ENCODE measurements around the gene HMGB3. TPM values are rescaled to one million over a fixed set of nuclear protein-coding genes. Genes with fewer than 3 reads are reported as not detected.

HMGB3 gene
- total RNA-seq, 3 donors from 2014 or later (not counting 1 experiment from before 2014, with no cell fraction given), result 1.6 to 3.4 (median 3.0) TPM

DNA sequence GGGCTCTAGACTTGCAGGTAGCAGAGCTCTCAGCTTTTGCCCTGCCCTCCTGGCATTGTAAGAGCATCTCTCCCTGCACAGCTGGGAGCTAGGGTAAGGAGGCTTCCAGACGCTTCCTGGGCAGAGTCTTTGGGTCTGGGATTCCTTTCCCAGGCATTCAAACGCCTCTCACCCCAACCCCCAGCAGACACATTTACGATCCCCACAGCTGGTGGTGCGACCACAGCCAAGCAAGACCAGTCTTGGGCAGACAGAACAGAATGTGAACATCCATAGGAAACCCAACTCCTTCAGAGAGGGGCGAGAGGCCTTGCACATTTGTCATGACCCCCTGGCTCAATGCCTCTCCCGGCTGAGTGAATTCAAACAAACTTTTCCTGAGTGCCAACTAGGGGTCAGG, 46.6 kb upstream of the HMGB3 start:
- ATAC-seq (no peak), DNase-seq (no peak)
- intact Hi-C loops (cut with micrococcal nuclease), result no loop called here
- no peaks in the 10 kb centered on the region for H3K9me3 ChIP-seq (ENCODE audit: control insufficient read depth, insufficient read depth, low read length)
- Mint-ChIP-seq H3K27me3 (ENCODE audit: low read depth in 2 of 2) (peaks cover 0 to 14% of the 10 kb centered on the region in 2 donors), H3K4me1 (no peaks in the 10 kb centered on the region), H3K27ac (no peak overlapping the region), H3K9me3 (no peaks in the 10 kb centered on the region), H3K36me3 (no peaks in the 10 kb centered on the region), H3K4me3 (no peak overlapping the region)
- no peaks in the 10 kb centered on the region for H3K4me1 ChIP-seq (ENCODE audit: control insufficient read depth, insufficient read depth, low read length)
- no peaks in the 10 kb centered on the region for H3K27me3 ChIP-seq (ENCODE audit: control insufficient read depth, insufficient read depth, low read length)
- TF ChIP-seq, protein P1, sequence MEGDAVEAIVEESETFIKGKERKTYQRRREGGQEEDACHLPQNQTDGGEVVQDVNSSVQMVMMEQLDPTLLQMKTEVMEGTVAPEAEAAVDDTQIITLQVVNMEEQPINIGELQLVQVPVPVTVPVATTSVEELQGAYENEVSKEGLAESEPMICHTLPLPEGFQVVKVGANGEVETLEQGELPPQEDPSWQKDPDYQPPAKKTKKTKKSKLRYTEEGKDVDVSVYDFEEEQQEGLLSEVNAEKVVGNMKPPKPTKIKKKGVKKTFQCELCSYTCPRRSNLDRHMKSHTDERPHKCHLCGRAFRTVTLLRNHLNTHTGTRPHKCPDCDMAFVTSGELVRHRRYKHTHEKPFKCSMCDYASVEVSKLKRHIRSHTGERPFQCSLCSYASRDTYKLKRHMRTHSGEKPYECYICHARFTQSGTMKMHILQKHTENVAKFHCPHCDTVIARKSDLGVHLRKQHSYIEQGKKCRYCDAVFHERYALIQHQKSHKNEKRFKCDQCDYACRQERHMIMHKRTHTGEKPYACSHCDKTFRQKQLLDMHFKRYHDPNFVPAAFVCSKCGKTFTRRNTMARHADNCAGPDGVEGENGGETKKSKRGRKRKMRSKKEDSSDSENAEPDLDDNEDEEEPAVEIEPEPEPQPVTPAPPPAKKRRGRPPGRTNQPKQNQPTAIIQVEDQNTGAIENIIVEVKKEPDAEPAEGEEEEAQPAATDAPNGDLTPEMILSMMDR (IDR thresholded peaks at IDR 0.05), result no peak
- H3K4me3 ChIP-seq (ENCODE audit: low read length), result no peak overlapping the region
- H3K36me3 ChIP-seq (ENCODE audit: control insufficient read depth, insufficient read depth, low read length), result no peaks in the 10 kb centered on the region
- 61% methylated on average over 5 of the region's 6 CpGs for WGBS (ENCODE audit: insufficient coverage)
- H3K27ac ChIP-seq (ENCODE audit: low read length), result no peak overlapping the region

DNA sequence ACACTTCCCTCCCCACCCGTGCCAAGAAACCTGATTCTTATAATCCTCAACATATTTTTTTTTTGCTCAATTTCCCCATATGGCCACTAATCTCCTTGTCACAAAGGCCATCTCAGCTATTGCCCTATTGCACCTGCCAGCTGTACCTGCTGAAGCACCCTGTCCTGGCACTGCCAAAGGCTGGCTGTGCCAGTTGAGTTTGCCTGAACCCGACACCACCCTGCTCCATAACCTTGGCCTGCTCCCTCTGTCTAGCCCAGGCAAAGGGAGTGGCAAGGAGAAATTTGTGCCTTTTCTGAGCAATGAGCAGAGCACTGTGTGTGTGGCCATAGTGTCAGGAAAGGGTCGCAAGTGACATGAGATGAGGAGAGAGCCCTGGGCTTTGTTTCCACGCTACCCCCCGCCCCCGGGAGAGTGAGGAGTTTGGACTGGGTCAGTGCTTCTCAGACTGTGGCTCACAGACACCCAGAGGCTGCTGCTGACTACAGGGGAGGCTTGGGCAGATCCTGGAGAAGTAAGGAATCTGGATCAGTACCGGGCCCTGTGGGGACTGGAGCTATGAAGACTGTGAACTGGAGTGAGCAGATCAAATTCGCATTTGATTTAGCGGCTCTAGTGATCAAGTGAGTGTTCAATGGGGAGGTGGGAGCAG, 42.2 kb upstream of the HMGB3 start:
- H3K9me3 Mint-ChIP-seq, result no peaks in the 10 kb centered on the region
- ATAC-seq, result no peak
- H3K27ac ChIP-seq (ENCODE audit: low read length), result no peak overlapping the region
- no peaks in the 10 kb centered on the region for H3K36me3 Mint-ChIP-seq
- intact Hi-C loops (cut with micrococcal nuclease), result no loop called here
- no peaks in the 10 kb centered on the region for H3K36me3 ChIP-seq (ENCODE audit: control insufficient read depth, insufficient read depth, low read length)
- H3K27me3 Mint-ChIP-seq (ENCODE audit: low read depth in 2 of 2), result no peaks in the 10 kb centered on the region
- no peak overlapping the region for H3K4me3 Mint-ChIP-seq
- H3K27me3 ChIP-seq (ENCODE audit: control insufficient read depth, insufficient read depth, low read length), result no peaks in the 10 kb centered on the region
- H3K4me3 ChIP-seq (ENCODE audit: low read length), result no peak overlapping the region
- no peaks in the 10 kb centered on the region for H3K4me1 ChIP-seq (ENCODE audit: control insufficient read depth, insufficient read depth, low read length)
- H3K27ac Mint-ChIP-seq, result no peak overlapping the region
- DNase-seq, result no peak
- TF ChIP-seq, protein P1 (IDR thresholded peaks at IDR 0.05), result no peak
- H3K9me3 ChIP-seq (ENCODE audit: control insufficient read depth, insufficient read depth, low read length), result no peaks in the 10 kb centered on the region
- H3K4me1 Mint-ChIP-seq, result no peaks in the 10 kb centered on the region
- 95% methylated on average over 9 of the region's 9 CpGs for WGBS (ENCODE audit: insufficient coverage)

DNA sequence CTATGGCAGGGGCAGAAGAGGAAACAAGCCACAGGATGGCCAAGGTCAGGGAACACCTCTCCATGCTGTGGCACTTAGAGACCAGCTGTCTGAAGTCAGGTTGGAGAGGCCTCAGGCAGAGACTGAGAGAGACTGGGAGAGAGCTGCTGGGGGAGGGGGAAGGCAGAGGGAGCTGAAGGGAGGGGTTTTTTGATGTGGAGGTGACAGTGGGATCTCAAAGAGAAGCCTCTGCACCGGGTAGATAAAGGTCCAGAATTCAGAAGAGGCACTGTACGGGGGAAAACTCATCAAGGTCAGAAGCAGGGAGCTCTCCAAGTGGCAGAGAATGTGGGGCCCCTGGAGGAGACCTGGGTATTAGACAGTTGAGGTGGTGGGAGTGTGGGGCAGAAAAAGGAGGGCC, 41.6 kb upstream of the HMGB3 start:
- Mint-ChIP-seq H3K4me3 (no peak overlapping the region), H3K27me3 (ENCODE audit: low read depth in 2 of 2) (no peaks in the 10 kb centered on the region), H3K4me1 (no peaks in the 10 kb centered on the region), H3K36me3 (no peaks in the 10 kb centered on the region), H3K27ac (no peak overlapping the region), H3K9me3 (no peaks in the 10 kb centered on the region)
- Histone ChIP-seq H3K4me1 (ENCODE audit: control insufficient read depth, insufficient read depth, low read length) (no peaks in the 10 kb centered on the region), H3K27me3 (ENCODE audit: control insufficient read depth, insufficient read depth, low read length) (no peaks in the 10 kb centered on the region), H3K4me3 (ENCODE audit: low read length) (no peak overlapping the region), H3K9me3 (ENCODE audit: control insufficient read depth, insufficient read depth, low read length) (no peaks in the 10 kb centered on the region), H3K27ac (ENCODE audit: low read length) (no peak overlapping the region), H3K36me3 (ENCODE audit: control insufficient read depth, insufficient read depth, low read length) (no peaks in the 10 kb centered on the region)
- DNase-seq, result no peak
- no peak for ATAC-seq
- 44% methylated on average over 2 of the region's 2 CpGs for WGBS (ENCODE audit: insufficient coverage)
- TF ChIP-seq, protein P1 (IDR thresholded peaks at IDR 0.05), result no peak
- intact Hi-C loops (cut with micrococcal nuclease), result no loop called here
